Glutamatergic neuron (in vitro differentiated cells): ENCODE data around the gene ZNF175. TPM values are rescaled to one million over a fixed set of nuclear protein-coding genes. Genes with fewer than 3 reads are reported as not detected.

Experiments used
- DNase-seq: peaks from one replicate; pipeline ENCODE4 v3.0.0; 2022
- H3K27ac Mint-ChIP-seq: one replicate; pipeline ENCODE4 v1.8.0; 2020; ENCODE audit warnings: mild to moderate bottlenecking, mixed read lengths, inconsistent platforms; ENCODE audit not compliant: unreplicated experiment
- H3K27me3 Mint-ChIP-seq: one replicate; pipeline ENCODE4 v1.8.0; 2020; ENCODE audit warnings: mild to moderate bottlenecking, moderate library complexity, mixed read lengths, inconsistent platforms; ENCODE audit not compliant: unreplicated experiment
- H3K36me3 Mint-ChIP-seq: one replicate; pipeline ENCODE4 v1.8.0; 2020; ENCODE audit warnings: mild to moderate bottlenecking, mixed read lengths, inconsistent platforms; ENCODE audit not compliant: unreplicated experiment
- H3K4me1 Mint-ChIP-seq: one replicate; pipeline ENCODE4 v1.8.0; 2020; ENCODE audit warnings: mild to moderate bottlenecking, low read depth, mixed read lengths, inconsistent platforms; ENCODE audit not compliant: unreplicated experiment
- H3K4me3 Mint-ChIP-seq: one replicate; pipeline ENCODE4 v1.8.0; 2020; ENCODE audit warnings: mild to moderate bottlenecking, mixed read lengths, inconsistent platforms; ENCODE audit not compliant: unreplicated experiment
- H3K9me3 Mint-ChIP-seq: one replicate; pipeline ENCODE4 v1.8.0; 2020; ENCODE audit warnings: mild to moderate bottlenecking, moderate library complexity, mixed read lengths, inconsistent platforms; ENCODE audit not compliant: unreplicated experiment
- total RNA-seq: library from RNA; stranded (reverse); fragmentation: NEBNext Ultra II Directional; extraction: Animal tissue kit (Norgen Biotek cat#: 25700); gene quantifications from one replicate; pipeline ENCODE4 v1.2.1, GENCODE V29; 2021; ENCODE audit not compliant: unreplicated experiment
- TF ChIP-seq, protein P1 (sequence below): fragments of 200-600 bp; sonication (generic); IDR thresholded peaks from one replicate; pipeline ENCODE4 v1.5.0; 2021; ENCODE audit not compliant: partially characterized antibody, unreplicated experiment

The ZNF175 gene
- total RNA-seq, 1 donor from 2014 or later: 12.4 TPM

DNA sequence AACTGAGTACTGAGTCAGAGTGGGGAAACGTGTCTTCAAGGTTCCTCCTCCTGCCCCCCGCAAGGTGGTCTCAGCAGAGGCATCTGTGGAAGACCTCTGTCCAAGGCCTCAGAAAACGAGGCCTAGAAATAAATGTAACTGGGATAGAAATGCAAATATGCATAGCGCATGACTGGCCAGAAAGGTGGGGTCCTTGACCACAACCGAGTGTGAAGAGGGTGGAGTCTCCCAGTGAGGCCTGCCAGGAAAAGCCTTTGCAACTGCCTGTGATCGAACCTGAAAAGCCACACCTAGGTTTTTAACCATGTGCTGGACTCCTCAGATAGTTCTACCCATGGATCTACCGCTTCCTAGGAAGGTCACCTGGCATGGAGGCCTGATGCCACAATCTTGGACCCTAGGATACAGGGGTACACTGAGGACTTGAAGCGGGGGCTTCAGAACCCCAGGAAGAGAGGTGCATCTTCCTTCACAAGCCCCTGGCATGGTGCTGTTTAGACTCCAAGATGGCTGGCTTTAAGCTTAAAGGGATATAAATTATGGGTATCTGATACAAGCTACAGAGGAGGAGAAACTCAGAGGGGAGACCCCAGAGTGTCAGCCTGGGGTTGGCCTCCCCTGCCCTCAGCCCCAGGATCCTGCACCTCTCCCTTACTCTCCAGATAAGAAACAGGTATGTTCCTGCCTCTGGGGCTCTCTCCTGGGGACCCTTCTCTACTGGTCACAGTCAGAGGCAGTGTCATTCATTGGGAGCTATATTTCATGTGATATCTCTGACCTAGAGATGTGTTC lies 21.4 kb upstream of the ZNF175 start:
- no peak overlapping the region for H3K4me3 Mint-ChIP-seq
- no peak for DNase-seq
- peaks cover 6% of the 10 kb centered on the region for H3K27me3 Mint-ChIP-seq
- H3K4me1 Mint-ChIP-seq: no peaks in the 10 kb centered on the region
- peaks cover 5% of the 10 kb centered on the region for H3K9me3 Mint-ChIP-seq
- H3K36me3 Mint-ChIP-seq: no peaks in the 10 kb centered on the region
- H3K27ac Mint-ChIP-seq: no peak overlapping the region
- TF ChIP-seq, protein P1, sequence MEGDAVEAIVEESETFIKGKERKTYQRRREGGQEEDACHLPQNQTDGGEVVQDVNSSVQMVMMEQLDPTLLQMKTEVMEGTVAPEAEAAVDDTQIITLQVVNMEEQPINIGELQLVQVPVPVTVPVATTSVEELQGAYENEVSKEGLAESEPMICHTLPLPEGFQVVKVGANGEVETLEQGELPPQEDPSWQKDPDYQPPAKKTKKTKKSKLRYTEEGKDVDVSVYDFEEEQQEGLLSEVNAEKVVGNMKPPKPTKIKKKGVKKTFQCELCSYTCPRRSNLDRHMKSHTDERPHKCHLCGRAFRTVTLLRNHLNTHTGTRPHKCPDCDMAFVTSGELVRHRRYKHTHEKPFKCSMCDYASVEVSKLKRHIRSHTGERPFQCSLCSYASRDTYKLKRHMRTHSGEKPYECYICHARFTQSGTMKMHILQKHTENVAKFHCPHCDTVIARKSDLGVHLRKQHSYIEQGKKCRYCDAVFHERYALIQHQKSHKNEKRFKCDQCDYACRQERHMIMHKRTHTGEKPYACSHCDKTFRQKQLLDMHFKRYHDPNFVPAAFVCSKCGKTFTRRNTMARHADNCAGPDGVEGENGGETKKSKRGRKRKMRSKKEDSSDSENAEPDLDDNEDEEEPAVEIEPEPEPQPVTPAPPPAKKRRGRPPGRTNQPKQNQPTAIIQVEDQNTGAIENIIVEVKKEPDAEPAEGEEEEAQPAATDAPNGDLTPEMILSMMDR: no peak

DNA sequence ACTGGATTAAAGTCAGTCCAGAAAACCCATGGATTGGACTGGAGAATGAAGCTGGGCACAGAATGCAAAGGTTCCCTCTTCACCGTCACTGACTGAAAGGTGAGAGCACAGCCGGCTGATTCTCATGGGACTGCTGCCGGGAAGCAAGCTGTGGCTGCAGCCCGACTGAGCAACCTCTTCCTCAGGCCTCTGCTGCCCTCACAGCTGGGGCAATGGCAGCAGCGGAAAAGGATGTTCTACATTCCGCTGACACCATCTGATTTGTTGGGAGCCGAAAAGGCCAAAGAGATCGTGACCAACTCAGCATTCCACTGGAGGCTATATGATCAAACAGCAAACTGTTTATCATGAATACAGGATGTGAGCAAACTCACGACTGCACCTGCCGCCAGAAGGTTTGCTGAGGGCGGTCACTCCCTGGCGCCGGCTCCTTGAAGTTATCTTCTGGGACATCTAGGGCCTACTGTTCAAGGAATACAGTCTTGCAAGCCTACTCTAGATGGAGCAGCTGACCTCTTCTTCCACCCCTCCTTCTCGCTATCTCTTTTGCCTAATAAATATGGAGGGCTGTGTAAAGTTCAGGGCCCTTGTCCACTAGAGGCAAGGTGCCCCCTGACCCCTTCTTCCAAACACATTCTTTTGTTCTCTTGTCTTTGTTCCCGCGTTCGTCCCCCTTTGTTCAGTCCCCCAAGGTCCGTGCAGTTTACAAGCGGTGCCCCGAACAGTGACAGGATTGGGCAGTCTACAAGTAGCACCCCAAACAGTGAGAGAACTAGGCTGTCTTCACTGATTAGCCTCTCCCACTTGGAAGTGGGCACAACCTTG lies 20.0 kb upstream of the ZNF175 start:
- TF ChIP-seq, protein P1: no peak
- peaks cover 5% of the 10 kb centered on the region for H3K9me3 Mint-ChIP-seq
- no peak overlapping the region for H3K27ac Mint-ChIP-seq
- no peaks in the 10 kb centered on the region for H3K36me3 Mint-ChIP-seq
- peak; percentile 38 for DNase-seq
- H3K27me3 Mint-ChIP-seq: peaks cover 6% of the 10 kb centered on the region
- no peaks in the 10 kb centered on the region for H3K4me1 Mint-ChIP-seq
- no peak overlapping the region for H3K4me3 Mint-ChIP-seq

DNA sequence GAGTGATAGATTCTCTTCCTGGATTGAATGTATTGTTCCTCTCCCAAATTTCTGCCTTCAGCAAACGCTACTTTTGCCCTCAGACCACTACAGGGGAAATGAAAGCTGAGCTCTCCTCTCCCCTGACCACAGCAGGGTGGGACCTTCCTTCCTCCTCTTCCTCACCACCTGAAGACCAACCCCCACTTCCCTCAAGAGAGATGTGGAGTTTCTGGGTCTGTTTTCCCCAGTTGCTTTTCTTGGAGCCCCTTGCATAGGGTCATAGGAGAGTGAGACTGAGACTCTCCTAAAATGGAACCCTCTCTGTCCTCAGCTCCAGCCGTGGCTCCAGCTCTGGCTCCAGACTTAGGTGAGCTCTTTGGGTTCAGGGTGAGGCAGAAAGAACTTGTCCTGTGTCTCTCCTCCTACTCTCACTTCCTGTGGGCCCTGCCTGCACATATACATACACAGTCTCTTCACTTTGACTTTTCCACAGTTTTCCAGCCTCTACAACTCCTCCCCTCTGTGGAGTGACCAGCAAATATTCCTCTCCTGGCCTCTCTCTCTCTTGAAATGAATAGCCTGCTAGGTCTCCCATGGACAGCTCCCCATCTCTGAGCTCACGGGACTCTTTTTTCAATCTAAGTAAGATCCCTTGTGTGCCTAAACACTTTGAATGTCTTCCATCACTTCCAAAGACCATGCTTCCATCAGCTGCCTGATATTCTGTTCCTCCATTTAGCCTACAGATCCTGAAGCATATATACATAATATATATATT lies 19.2 kb upstream of the ZNF175 start:
- Mint-ChIP-seq H3K9me3 (peaks cover 5% of the 10 kb centered on the region), H3K36me3 (no peaks in the 10 kb centered on the region), H3K4me1 (no peaks in the 10 kb centered on the region), H3K4me3 (no peak overlapping the region), H3K27ac (no peak overlapping the region), H3K27me3 (peaks cover 6% of the 10 kb centered on the region)
- no peak for DNase-seq
- TF ChIP-seq, protein P1: no peak

DNA sequence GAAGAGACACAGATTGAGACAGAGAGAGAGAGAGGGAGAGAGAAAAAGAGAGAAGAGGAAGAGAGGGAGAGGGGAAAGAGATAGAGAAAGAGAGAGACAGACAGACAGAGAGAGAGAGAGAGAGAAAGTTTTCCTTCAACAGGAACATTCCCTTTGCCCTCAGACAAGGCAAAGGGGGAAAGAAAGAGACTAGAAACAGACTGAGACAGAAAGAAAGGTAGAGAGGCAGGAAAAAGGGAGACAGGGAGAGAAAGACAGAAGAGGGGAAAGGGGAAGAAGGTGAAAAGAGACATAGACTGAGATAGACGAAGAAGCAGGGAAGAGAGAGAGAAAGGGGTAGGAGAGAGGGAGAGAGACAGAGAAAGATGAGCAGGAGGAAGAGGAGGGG lies 18.5 kb upstream of the ZNF175 start:
- Mint-ChIP-seq H3K27ac (no peak overlapping the region), H3K4me1 (no peaks in the 10 kb centered on the region), H3K27me3 (peaks cover 6% of the 10 kb centered on the region), H3K9me3 (peaks cover 5% of the 10 kb centered on the region), H3K36me3 (no peaks in the 10 kb centered on the region), H3K4me3 (peak overlapping the region; percentile 77)
- no peak for DNase-seq
- TF ChIP-seq, protein P1: no peak
